HepG2 (cell line): ENCODE results near the gene LDHAL6B. TPM values are rescaled to one million over a fixed set of nuclear protein-coding genes. Genes with fewer than 3 reads are reported as not detected.

Experiments
- AFF4 ChIP-seq: sonication (generic); formaldehyde crosslinking; IDR thresholded peaks from 2 replicates; pipeline ENCODE4 v1.4.0; 2020; ENCODE audit warnings: missing genetic modification reagents
- AKNA ChIP-seq: sonication (generic); formaldehyde crosslinking; IDR thresholded peaks from 2 replicates; pipeline ENCODE4 v1.4.0; 2020; ENCODE audit warnings: missing genetic modification reagents, borderline replicate concordance
- DBP ChIP-seq: sonication (generic); formaldehyde crosslinking; IDR thresholded peaks from 2 replicates; pipeline ENCODE4 v1.4.0; 2020; ENCODE audit warnings: missing genetic modification reagents; ENCODE audit errors: not compliant biosample characterization
- FLYWCH1 ChIP-seq: sonication (generic); formaldehyde crosslinking; IDR thresholded peaks from 2 replicates; pipeline ENCODE4 v1.8.1; 2023; ENCODE audit warnings: mild to moderate bottlenecking, missing genetic modification reagents
- KLF16 ChIP-seq, 2 experiments: sonication (generic) in 1 of 2; formaldehyde crosslinking in 1 of 2; IDR thresholded peaks; 2 replicates each; pipeline versions ENCODE4 v1.6.1 to v1.8.0; 2016 to 2023; ENCODE audit warnings: missing genetic modification reagents in 2 of 2, missing compliant biosample characterization in 1 of 2
- LBX2 ChIP-seq: sonication (generic); formaldehyde crosslinking; IDR thresholded peaks from 2 replicates; pipeline ENCODE4 v1.5.0; 2020; ENCODE audit warnings: missing genetic modification reagents, mild to moderate bottlenecking, borderline replicate concordance
- MXD3 ChIP-seq: IDR thresholded peaks from 2 replicates; pipeline ENCODE4 v1.6.1; 2016; ENCODE audit warnings: mild to moderate bottlenecking, missing biosample characterization, missing genetic modification reagents
- MXI1 ChIP-seq: IDR thresholded peaks from 3 replicates; pipeline ENCODE4 v1.6.1; 2012; ENCODE audit warnings: low read depth, low read length, inconsistent platforms, borderline replicate concordance
- NR1H2 ChIP-seq: sonication (generic); formaldehyde crosslinking; IDR thresholded peaks from 2 replicates; pipeline ENCODE4 v1.8.1; 2022; ENCODE audit warnings: low read depth, missing genetic modification reagents, borderline replicate concordance
- PLSCR1 ChIP-seq: sonication (generic); formaldehyde crosslinking; IDR thresholded peaks from 2 replicates; pipeline ENCODE4 v1.5.0; 2020; ENCODE audit warnings: missing genetic modification reagents, mild to moderate bottlenecking, borderline replicate concordance
- SRSF9 ChIP-seq: fragments of 200-400 bp; formaldehyde crosslinking; IDR thresholded peaks from 2 replicates; pipeline ENCODE4 v1.6.1; 2018; ENCODE audit warnings: borderline replicate concordance, mild to moderate bottlenecking, low read depth, low read length; ENCODE audit not compliant: insufficient read depth, poor library complexity, severe bottlenecking
- TARDBP ChIP-seq: sonication (generic); formaldehyde crosslinking; IDR thresholded peaks from 2 replicates; pipeline ENCODE4 v1.8.0; 2022; ENCODE audit warnings: mild to moderate bottlenecking, missing genetic modification reagents
- ZBTB38 ChIP-seq: sonication (generic); formaldehyde crosslinking; IDR thresholded peaks from 2 replicates; pipeline ENCODE4 v1.5.1; 2020; ENCODE audit warnings: mild to moderate bottlenecking, missing genetic modification reagents
- ZNF430 ChIP-seq: sonication (generic); formaldehyde crosslinking; IDR thresholded peaks from 2 replicates; pipeline ENCODE4 v1.9.0; 2021; ENCODE audit warnings: mild to moderate bottlenecking, missing genetic modification reagents
- ZNF605 ChIP-seq: sonication (generic); formaldehyde crosslinking; IDR thresholded peaks from 2 replicates; pipeline ENCODE4 v1.8.0; 2022; ENCODE audit warnings: mild to moderate bottlenecking, missing genetic modification reagents
- ZNF816 ChIP-seq: sonication (generic); formaldehyde crosslinking; IDR thresholded peaks from 2 replicates; pipeline ENCODE4 v1.8.0; 2022; ENCODE audit warnings: missing genetic modification reagents, mild to moderate bottlenecking, borderline replicate concordance
- ZNF878 ChIP-seq: sonication (generic); formaldehyde crosslinking; IDR thresholded peaks from 2 replicates; pipeline ENCODE4 v1.8.1; 2023; ENCODE audit warnings: mild to moderate bottlenecking, missing genetic modification reagents, moderate library complexity
- polyA plus RNA-seq, 8 experiments: library from polyadenylated mRNA; depleted of rRNA in 3 of 8; stranded (reverse) in 7 of 8; unstranded in 1 of 8; fragments of >200 nt; fragmentation: Illumina TruSeq in 4 of 8; extraction: Trizol in 4 of 8; gene quantifications; 2 replicates each; pipeline versions ENCODE4 v1.2.1 to v1.2.3, GENCODE V29; 2011 to 2016; ENCODE audit warnings: low read depth in 4 of 8, missing spikeins in 1 of 8, mixed read lengths in 1 of 8; ENCODE audit not compliant: insufficient read depth in 1 of 8
- total RNA-seq, 5 experiments: library from RNA; depleted of rRNA; stranded (reverse); fragments of >200 nt; fragmentation: Illumina TruSeq; extraction: Trizol; gene quantifications; 2 replicates each; pipeline ENCODE4 v1.2.3, GENCODE V29; 2016; ENCODE audit warnings: low read depth in 1 of 5

The LDHAL6B gene
- total and polyA plus RNA-seq, 2 of the 13 experiments (the other 11 are each of a cell fraction or from before 2014, with no cell fraction given): not detected

GRCh38 chr15:59255680-59256336 is 49.2 kb downstream of the LDHAL6B start (continued):
- TF ChIP-seq ZBTB38 (CRISPR knock-in tag): no peak
- no peak for TF ChIP-seq AFF4 (CRISPR knock-in tag)
- TF ChIP-seq MXD3 (CRISPR knock-in tag): no peak
- no peak for TF ChIP-seq TARDBP (CRISPR knock-in tag)
- no peak for TF ChIP-seq MXI1
- TF ChIP-seq FLYWCH1 (CRISPR knock-in tag): no peak
- no peak for TF ChIP-seq ZNF816 (CRISPR knock-in tag)
- no peak for TF ChIP-seq ZNF430 (CRISPR knock-in tag)
- no peak for TF ChIP-seq DBP (CRISPR knock-in tag)
- no peak for TF ChIP-seq AKNA
- TF ChIP-seq ZNF605 (CRISPR knock-in tag): no peak
- TF ChIP-seq SRSF9: no peak
- TF ChIP-seq NR1H2 (CRISPR knock-in tag): no peak
- no peak for TF ChIP-seq PLSCR1
- no peak for TF ChIP-seq ZNF878 (CRISPR knock-in tag)
- no peak for TF ChIP-seq LBX2
- no peak for TF ChIP-seq KLF16 (CRISPR knock-in tag; IDR thresholded peaks at IDR 0.05)
